HG03378 (cell line): ENCODE results near the gene CAP2.
"Not testable (repeated sequence)": the region's sequence is repeated elsewhere in the genome, so short reads cannot be mapped to it uniquely, and the experiment has no call there.

ENCODE experiments used
- ATAC-seq: cut with Tn5 transposase; IDR thresholded peaks from one replicate; pipeline ENCODE4 v1.9.1; 2021; ENCODE audit warnings: mild to moderate bottlenecking, moderate library complexity; ENCODE audit not compliant: unreplicated experiment

The CAP2 gene

GRCh38 chr6:17497535-17498095 lies 104.2 kb downstream of the CAP2 start:
- no peak for ATAC-seq

- no peak for ATAC-seq
Measured at GRCh38 chr6:17501442-17501841, 108.0 kb downstream of the CAP2 start.

GRCh38 chr6:17501982-17502704 lies 108.7 kb downstream of the CAP2 start:
- no peak for ATAC-seq

GRCh38 chr6:17503051-17503450 lies 109.7 kb downstream of the CAP2 start:
- no peak for ATAC-seq

GRCh38 chr6:17504005-17504404 lies 110.6 kb downstream of the CAP2 start:
- no peak for ATAC-seq

- no peak for ATAC-seq
Measured at GRCh38 chr6:17505062-17505476, 111.7 kb downstream of the CAP2 start.

- no peak for ATAC-seq
Measured at GRCh38 chr6:17505767-17506280, 112.4 kb downstream of the CAP2 start.

- ATAC-seq = no peak
Measured at GRCh38 chr6:17506531-17506930, 113.1 kb downstream of the CAP2 start.

GRCh38 chr6:17506962-17507361 lies 113.6 kb downstream of the CAP2 start:
- ATAC-seq = no peak

- no peak for ATAC-seq
Measured at GRCh38 chr6:17511084-17511483, 117.7 kb downstream of the CAP2 start.

- ATAC-seq = no peak
Measured at GRCh38 chr6:17511580-17511979, 118.2 kb downstream of the CAP2 start.

- no peak for ATAC-seq
Measured at GRCh38 chr6:17519120-17519519, 125.7 kb downstream of the CAP2 start.

- ATAC-seq = no peak
Measured at GRCh38 chr6:17525637-17526036, 132.2 kb downstream of the CAP2 start.

- ATAC-seq = no peak
Measured at GRCh38 chr6:17527076-17527475, 133.7 kb downstream of the CAP2 start.

GRCh38 chr6:17530321-17530835 lies 137.0 kb downstream of the CAP2 start:
- no peak for ATAC-seq

GRCh38 chr6:17536586-17536985 lies 143.2 kb downstream of the CAP2 start:
- peak; percentile 63 for ATAC-seq

GRCh38 chr6:17542243-17542642 lies 148.8 kb downstream of the CAP2 start:
- no peak for ATAC-seq

GRCh38 chr6:17545681-17546080 lies 152.3 kb downstream of the CAP2 start:
- ATAC-seq = not testable (repeated sequence)

GRCh38 chr6:17551383-17551958 lies 158.1 kb downstream of the CAP2 start:
- ATAC-seq = no peak

- no peak for ATAC-seq
Measured at GRCh38 chr6:17552861-17553260, 159.5 kb downstream of the CAP2 start.

GRCh38 chr6:17556014-17556413 lies 162.6 kb downstream of the CAP2 start:
- no peak for ATAC-seq

GRCh38 chr6:17562636-17563035 lies 169.2 kb downstream of the CAP2 start:
- ATAC-seq = no peak
